Brain microvascular endothelial cell (primary cell): ENCODE data around the gene ZNF692.

Source experiments
- DNase-seq: peaks from one replicate; pipeline ENCODE4 v3.0.0-alpha.2; 2020
- H3K27ac ChIP-seq: fragments of 250-450 bp; sonication (Bioruptor Pico); 2 replicates; pipeline ENCODE4 v1.5.1; 2020; ENCODE audit warnings: mild to moderate bottlenecking, moderate library complexity
- H3K27me3 ChIP-seq: fragments of 250-450 bp; sonication (Bioruptor Pico); replicated peaks from 2 replicates; pipeline ENCODE4 v1.5.1; 2020; ENCODE audit warnings: mild to moderate bottlenecking
- H3K36me3 ChIP-seq: fragments of 250-450 bp; sonication (Bioruptor Pico); replicated peaks from 2 replicates; pipeline ENCODE4 v1.5.1; 2020; ENCODE audit warnings: mild to moderate bottlenecking
- H3K4me3 ChIP-seq: 2 replicates; pipeline ENCODE4 v1.5.1; 2011; ENCODE audit warnings: low read depth, mild to moderate bottlenecking, control low read depth, low read length, moderate library complexity
- in situ Hi-C: cut with HindIII; loops from 2 replicates; pipeline ENCODE4 v1.10.0; 2017; ENCODE audit warnings: low sequenced_read_pairs, low pct_ligation_motif_present
- TF ChIP-seq, protein P1 (sequence below): IDR thresholded peaks from 2 replicates; pipeline ENCODE4 v1.5.1; 2011; ENCODE audit warnings: low read depth, mild to moderate bottlenecking, moderate library complexity, low read length, control low read depth, inconsistent platforms; ENCODE audit errors: missing control alignments

Gene ZNF692

DNA sequence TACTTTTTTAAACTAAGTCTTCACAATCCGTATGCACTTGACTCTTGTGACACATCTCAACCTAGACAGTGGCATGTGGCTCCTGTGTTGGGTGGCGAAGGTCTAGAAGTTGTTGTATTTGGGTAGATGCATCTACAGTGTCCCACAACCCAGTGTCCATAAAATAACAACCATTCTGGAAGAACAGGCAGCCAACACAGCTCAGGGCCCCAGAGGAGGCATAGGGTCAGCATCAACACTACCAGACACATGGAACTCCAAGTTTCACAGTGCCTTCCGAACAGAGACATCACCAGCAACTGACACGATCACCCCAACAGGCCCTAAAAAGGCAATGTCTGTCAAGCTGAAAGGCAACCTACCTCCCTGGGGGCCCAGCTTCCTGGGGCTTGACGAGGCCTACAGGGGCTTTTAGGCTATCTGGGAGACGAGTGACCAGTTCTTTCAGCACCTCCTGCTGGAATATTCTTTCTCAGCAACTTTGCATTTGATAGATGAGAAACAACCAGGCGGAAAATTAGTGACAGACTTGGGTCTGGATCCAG lies 38.8 kb downstream of the ZNF692 start:
- H3K27ac ChIP-seq: no peak overlapping the region
- H3K36me3 ChIP-seq: peaks cover 44% of the 10 kb centered on the region
- no peak overlapping the region for H3K4me3 ChIP-seq
- TF ChIP-seq, protein P1, sequence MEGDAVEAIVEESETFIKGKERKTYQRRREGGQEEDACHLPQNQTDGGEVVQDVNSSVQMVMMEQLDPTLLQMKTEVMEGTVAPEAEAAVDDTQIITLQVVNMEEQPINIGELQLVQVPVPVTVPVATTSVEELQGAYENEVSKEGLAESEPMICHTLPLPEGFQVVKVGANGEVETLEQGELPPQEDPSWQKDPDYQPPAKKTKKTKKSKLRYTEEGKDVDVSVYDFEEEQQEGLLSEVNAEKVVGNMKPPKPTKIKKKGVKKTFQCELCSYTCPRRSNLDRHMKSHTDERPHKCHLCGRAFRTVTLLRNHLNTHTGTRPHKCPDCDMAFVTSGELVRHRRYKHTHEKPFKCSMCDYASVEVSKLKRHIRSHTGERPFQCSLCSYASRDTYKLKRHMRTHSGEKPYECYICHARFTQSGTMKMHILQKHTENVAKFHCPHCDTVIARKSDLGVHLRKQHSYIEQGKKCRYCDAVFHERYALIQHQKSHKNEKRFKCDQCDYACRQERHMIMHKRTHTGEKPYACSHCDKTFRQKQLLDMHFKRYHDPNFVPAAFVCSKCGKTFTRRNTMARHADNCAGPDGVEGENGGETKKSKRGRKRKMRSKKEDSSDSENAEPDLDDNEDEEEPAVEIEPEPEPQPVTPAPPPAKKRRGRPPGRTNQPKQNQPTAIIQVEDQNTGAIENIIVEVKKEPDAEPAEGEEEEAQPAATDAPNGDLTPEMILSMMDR: no peak
- H3K27me3 ChIP-seq: no peaks in the 10 kb centered on the region
- DNase-seq: no peak
- in situ Hi-C loops: no loop called here

DNA sequence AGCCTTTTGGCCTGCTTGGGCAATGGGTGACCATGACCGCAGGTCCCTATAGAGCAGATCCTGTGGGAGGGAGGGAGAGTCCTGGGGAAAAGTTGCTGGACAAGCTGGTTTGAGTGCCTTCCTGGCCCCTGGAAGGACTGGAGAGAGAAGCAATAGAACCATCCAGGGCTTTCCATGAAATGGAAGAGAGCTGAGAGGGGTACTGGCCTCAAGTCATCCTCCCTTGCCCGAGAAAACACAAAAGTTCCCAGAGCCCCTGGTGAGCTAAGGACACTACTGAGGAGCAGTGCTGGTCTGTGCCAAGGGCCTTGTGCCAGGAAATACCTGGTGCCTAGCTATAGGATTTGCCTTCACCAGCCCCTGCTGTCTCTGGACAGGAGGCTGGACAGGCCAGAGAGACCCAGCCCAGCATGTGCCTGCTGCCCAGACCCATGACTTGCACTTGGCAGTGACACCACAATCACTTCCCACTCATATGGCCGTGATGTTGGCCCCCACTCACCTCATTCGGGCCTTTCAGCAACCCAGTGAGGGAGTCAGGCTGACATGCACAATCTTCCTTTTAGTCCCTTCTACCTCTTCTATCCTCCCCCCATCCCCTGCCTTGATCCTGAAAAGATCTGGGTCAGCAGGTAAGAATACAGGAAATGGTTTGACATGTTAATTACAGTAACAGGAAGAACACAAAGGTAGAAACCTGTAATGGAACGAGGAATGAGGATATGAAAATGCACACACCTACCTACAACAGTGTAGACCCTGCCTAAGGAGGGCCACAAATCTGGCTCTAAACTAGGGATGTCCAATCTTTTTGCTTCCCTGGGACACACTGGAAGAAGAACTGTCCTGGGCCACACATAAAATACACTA lies 40.1 kb downstream of the ZNF692 start:
- Histone ChIP-seq H3K4me3 (no peak overlapping the region), H3K36me3 (peaks cover 51% of the 10 kb centered on the region), H3K27me3 (no peaks in the 10 kb centered on the region), H3K27ac (no peak overlapping the region)
- DNase-seq: no peak
- in situ Hi-C loops: no loop called here
- TF ChIP-seq, protein P1: no peak

DNA sequence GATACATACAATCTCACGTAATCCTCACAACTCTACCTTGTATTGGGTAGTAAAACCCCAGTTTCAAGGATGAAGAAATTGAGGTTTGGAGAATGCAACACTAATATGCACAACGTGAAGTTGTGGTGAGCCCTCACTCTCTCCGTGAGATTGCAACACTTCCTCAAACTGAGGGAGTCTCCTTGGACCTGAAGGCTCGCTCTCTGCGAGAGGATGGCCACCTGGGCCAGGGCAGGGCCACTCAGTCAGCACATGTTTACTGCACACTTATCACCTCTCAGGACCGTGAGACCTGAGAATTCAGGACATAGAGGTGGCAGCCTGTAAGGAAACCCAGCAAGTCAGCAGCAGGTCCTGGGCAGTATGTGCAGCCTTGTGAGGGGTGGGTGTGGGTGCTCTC lies 41.8 kb downstream of the ZNF692 start:
- TF ChIP-seq, protein P1: no peak
- peaks cover 62% of the 10 kb centered on the region for H3K36me3 ChIP-seq
- no peaks in the 10 kb centered on the region for H3K27me3 ChIP-seq
- H3K27ac ChIP-seq: no peak overlapping the region
- no peak for DNase-seq
- no peak overlapping the region for H3K4me3 ChIP-seq
- in situ Hi-C loops: no loop called here

DNA sequence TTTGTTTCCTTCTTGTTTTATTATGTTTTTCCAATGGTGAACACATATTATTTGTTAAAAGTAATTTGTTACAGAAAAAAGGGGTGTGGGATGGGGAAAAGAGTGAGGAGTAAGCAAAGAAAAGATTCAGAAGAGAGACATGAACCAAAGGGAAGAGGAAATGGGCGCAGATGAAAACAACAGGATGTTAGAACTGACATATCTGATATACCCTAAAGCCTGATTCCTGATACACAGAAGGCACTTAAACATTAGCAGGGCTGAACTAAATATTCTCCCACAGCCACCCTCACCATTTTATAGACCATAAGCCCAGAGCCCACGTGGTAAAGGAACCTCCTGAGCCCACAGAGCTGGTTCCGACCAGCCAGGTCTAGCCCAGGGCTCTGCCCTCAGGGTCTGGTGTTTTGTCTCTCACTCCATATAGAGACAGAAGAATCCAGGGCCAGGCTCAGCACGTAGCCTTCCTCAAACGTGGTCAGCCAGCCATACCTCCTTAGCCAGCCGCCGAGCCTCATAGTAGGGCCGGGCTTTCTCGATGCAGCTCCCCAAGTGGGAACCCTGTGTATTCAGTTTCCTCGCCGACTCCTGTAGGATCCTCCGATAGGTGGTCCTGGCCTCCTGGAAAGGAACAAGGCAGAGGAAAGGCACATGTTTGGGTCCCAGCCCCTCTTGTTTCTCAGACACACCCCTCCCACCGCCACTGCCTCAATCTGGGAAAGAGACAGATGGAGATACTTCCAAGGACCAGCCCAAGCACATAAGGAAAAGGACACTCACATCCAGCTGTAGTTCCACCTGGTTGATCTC lies 42.6 kb downstream of the ZNF692 start:
- in situ Hi-C loops: no loop called here
- H3K27me3 ChIP-seq: no peaks in the 10 kb centered on the region
- TF ChIP-seq, protein P1: no peak
- H3K27ac ChIP-seq: no peak overlapping the region
- DNase-seq: no peak
- H3K4me3 ChIP-seq: no peak overlapping the region
- peaks cover 66% of the 10 kb centered on the region for H3K36me3 ChIP-seq

DNA sequence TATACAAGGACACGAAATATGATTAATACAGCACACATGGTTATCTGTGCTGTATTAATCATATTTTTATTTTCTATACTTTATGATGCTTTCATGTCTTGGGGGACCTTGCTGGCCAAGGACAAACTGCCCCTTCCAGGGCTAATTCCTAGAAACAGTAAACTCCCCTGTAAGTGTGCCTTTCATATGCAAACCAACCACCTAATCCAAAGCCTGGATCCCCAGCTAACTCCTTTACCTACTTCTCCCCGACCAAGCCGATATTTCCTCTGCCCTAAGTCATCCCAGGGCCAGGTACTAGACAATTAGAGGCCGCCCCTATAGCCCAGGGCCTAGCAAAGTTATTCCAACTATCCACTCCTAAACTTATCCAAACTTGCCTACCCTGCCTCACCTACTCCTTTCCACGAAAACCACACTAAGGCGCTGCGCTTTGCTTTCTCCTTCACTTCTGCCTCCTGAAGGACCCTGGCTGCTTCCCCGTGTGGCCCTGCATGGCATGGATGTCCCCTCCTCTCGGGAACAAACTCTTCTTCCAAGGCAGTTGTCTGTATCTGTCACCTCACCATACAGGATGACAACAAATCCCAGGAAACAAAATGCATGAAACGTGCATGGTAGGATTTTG lies 43.4 kb downstream of the ZNF692 start:
- no peak for DNase-seq
- Histone ChIP-seq H3K27ac (no peak overlapping the region), H3K27me3 (no peaks in the 10 kb centered on the region), H3K4me3 (no peak overlapping the region), H3K36me3 (peaks cover 58% of the 10 kb centered on the region)
- TF ChIP-seq, protein P1: no peak
- in situ Hi-C loops: no loop called here
